HCT116 (cell line): ENCODE results near the gene ZNF516.

Source experiments
- ATF3 ChIP-seq: IDR thresholded peaks from 2 replicates; pipeline ENCODE4 v1.6.1; 2012
- CEBPB ChIP-seq: IDR thresholded peaks from 2 replicates; pipeline ENCODE4 v1.6.1; 2012; ENCODE audit warnings: low read depth
- EZH2 ChIP-seq: fragments of 200-600 bp; sonication (generic); IDR thresholded peaks from 2 replicates; pipeline ENCODE4 v1.6.1; 2017; ENCODE audit warnings: antibody characterized with exemption, mixed run types
- EZH2phosphoT487 ChIP-seq: fragments of 200-600 bp; IDR thresholded peaks from 2 replicates; pipeline ENCODE4 v1.6.1; 2018; ENCODE audit warnings: antibody characterized with exemption, borderline replicate concordance
- JUND ChIP-seq: IDR thresholded peaks from 2 replicates; pipeline ENCODE4 v1.6.1; 2012
- POLR2A ChIP-seq: IDR thresholded peaks from 2 replicates; pipeline ENCODE4 v1.7.0; 2011; ENCODE audit warnings: borderline replicate concordance; ENCODE audit not compliant: insufficient read depth, insufficient read length; ENCODE audit errors: extremely low read depth
- REST ChIP-seq: IDR thresholded peaks from 2 replicates; pipeline ENCODE4 v1.6.1; 2012; ENCODE audit warnings: low read depth
- SIN3A ChIP-seq: IDR thresholded peaks from 2 replicates; pipeline ENCODE4 v1.6.1; 2012; ENCODE audit warnings: low read depth
- SRF ChIP-seq: IDR thresholded peaks from 2 replicates; pipeline ENCODE4 v1.6.1; 2012; ENCODE audit warnings: low read depth
- YY1 ChIP-seq: IDR thresholded peaks from 2 replicates; pipeline ENCODE4 v1.6.1; 2011; ENCODE audit warnings: low read length, low read depth, moderate library complexity, mild to moderate bottlenecking; ENCODE audit not compliant: insufficient replicate concordance; ENCODE audit errors: extremely low read depth
- TF ChIP-seq, protein P1 (sequence below), 3 experiments: fragments of 200-600 bp in 1 of 3; sonication (generic) in 1 of 3; IDR thresholded peaks in 2 of 3; conservative IDR thresholded peaks in 1 of 3; 2 replicates each; pipeline ENCODE4 v1.5.1; 2012 to 2017; ENCODE audit warnings: low read depth in 2 of 3, low read length in 2 of 3, antibody characterized with exemption in 1 of 3, borderline replicate concordance in 1 of 3, control low read depth in 1 of 3, mild to moderate bottlenecking in 1 of 3, mixed read lengths in 1 of 3, mixed run types in 1 of 3, moderate library complexity in 1 of 3; ENCODE audit not compliant: insufficient read depth in 1 of 3

DNA sequence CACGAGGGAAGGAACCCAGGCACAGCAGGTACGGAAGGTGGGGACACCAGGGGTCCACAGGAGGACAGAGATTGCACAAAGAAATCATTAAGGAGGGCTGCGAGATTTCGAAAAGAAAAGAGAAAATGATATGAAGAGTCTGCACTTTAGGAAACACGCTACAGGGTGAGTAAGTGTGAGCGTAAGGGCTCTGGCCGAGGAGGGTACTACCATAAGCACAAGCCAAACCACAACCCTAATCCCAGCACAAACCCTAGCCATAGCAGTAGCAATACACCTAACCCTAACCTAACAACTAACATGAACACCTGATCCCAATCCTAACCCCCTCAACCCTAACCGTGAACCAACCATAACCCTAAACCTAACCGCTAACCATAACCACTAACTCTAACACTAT lies 104.0 kb downstream of the ZNF516 start:
- no peak for TF ChIP-seq POLR2A
- TF ChIP-seq, protein P1, sequence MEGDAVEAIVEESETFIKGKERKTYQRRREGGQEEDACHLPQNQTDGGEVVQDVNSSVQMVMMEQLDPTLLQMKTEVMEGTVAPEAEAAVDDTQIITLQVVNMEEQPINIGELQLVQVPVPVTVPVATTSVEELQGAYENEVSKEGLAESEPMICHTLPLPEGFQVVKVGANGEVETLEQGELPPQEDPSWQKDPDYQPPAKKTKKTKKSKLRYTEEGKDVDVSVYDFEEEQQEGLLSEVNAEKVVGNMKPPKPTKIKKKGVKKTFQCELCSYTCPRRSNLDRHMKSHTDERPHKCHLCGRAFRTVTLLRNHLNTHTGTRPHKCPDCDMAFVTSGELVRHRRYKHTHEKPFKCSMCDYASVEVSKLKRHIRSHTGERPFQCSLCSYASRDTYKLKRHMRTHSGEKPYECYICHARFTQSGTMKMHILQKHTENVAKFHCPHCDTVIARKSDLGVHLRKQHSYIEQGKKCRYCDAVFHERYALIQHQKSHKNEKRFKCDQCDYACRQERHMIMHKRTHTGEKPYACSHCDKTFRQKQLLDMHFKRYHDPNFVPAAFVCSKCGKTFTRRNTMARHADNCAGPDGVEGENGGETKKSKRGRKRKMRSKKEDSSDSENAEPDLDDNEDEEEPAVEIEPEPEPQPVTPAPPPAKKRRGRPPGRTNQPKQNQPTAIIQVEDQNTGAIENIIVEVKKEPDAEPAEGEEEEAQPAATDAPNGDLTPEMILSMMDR (IDR thresholded peaks at IDR 0.05 in 2 of 3, conservative IDR thresholded peaks at IDR 0.05 in 1 of 3; ENCODE audit: borderline replicate concordance in 1 of 3, insufficient read depth in 1 of 3, low read depth in 2 of 3, low read length in 2 of 3), result no peak
- no peak for TF ChIP-seq SRF
- TF ChIP-seq JUND, result no peak
- TF ChIP-seq CEBPB, result no peak
- TF ChIP-seq EZH2, result no peak
- no peak for TF ChIP-seq EZH2phosphoT487
- TF ChIP-seq ATF3, result no peak
- TF ChIP-seq YY1, result no peak
- TF ChIP-seq SIN3A, result no peak
- TF ChIP-seq REST, result no peak
